ENCODE results near the gene TOX3. TPM values are rescaled to one million over a fixed set of nuclear protein-coding genes. Genes with fewer than 3 reads are reported as not detected.

The TOX3 gene
- total RNA-seq, 1 donor from 2014 or later, result 48.1 TPM

GRCh38 chr16:52501746-52502145 is 45.2 kb downstream of the TOX3 start:
- Mint-ChIP-seq H3K36me3 (peaks cover 9% of the 10 kb centered on the region), H3K4me3 (no peak overlapping the region), H3K4me1 (peaks cover 48% of the 10 kb centered on the region), H3K27me3 (ENCODE audit: insufficient read depth, low read depth) (no peaks in the 10 kb centered on the region), H3K27ac (no peak overlapping the region), H3K9me3 (no peaks in the 10 kb centered on the region)
- Histone ChIP-seq H3K27ac (peak overlapping the region; percentile 74), H3K4me1 (peaks cover 63% of the 10 kb centered on the region), H3K79me2 (ENCODE audit: low read depth) (peaks cover 100% of the 10 kb centered on the region), H3K27me3 (no peaks in the 10 kb centered on the region), H3K9ac (no peak overlapping the region), H4K20me1 (ENCODE audit: low read depth) (peaks cover 99% of the 10 kb centered on the region), H3K9me3 (ENCODE audit: low read depth) (no peaks in the 10 kb centered on the region), H3K4me2 (peak overlapping the region; percentile 28), H2AFZ (replicated peaks) (no peak overlapping the region), H3K4me3 (no peak overlapping the region), H3K36me3 (peaks cover 5% of the 10 kb centered on the region), H3F3A (ENCODE audit: low read depth) (peaks cover 20% of the 10 kb centered on the region)
- no peak for DNase-seq (ENCODE audit: low spot score)
- TF ChIP-seq EZH2phosphoT487 (IDR thresholded peaks at IDR 0.05) (no peak), CTCF (IDR thresholded peaks at IDR 0.05) (no peak), EZH2 (IDR thresholded peaks at IDR 0.05) (no peak)

GRCh38 chr16:52500963-52501362 is 46.0 kb downstream of the TOX3 start:
- H3K4me3 ChIP-seq, result no peak overlapping the region
- DNase-seq (ENCODE audit: low spot score), result no peak
- H3K4me1 ChIP-seq, result peaks cover 70% of the 10 kb centered on the region
- peaks cover 99% of the 10 kb centered on the region for H4K20me1 ChIP-seq (ENCODE audit: low read depth)
- H3K27me3 ChIP-seq, result no peaks in the 10 kb centered on the region
- no peak overlapping the region for H3K27ac ChIP-seq
- H3K36me3 Mint-ChIP-seq, result peaks cover 5% of the 10 kb centered on the region
- no peaks in the 10 kb centered on the region for H3K9me3 Mint-ChIP-seq
- TF ChIP-seq EZH2phosphoT487 (IDR thresholded peaks at IDR 0.05) (no peak), CTCF (IDR thresholded peaks at IDR 0.05) (no peak), EZH2 (IDR thresholded peaks at IDR 0.05) (no peak)
- no peak overlapping the region for H3K4me3 Mint-ChIP-seq
- peaks cover 54% of the 10 kb centered on the region for H3K4me1 Mint-ChIP-seq
- no peak overlapping the region for H3K27ac Mint-ChIP-seq
- H3K79me2 ChIP-seq (ENCODE audit: low read depth), result peaks cover 100% of the 10 kb centered on the region
- H3K9ac ChIP-seq, result no peak overlapping the region
- H3K27me3 Mint-ChIP-seq (ENCODE audit: insufficient read depth, low read depth), result no peaks in the 10 kb centered on the region
- H2AFZ ChIP-seq (replicated peaks), result no peak overlapping the region
- no peak overlapping the region for H3K4me2 ChIP-seq
- H3K36me3 ChIP-seq, result peaks cover 5% of the 10 kb centered on the region
- no peaks in the 10 kb centered on the region for H3K9me3 ChIP-seq (ENCODE audit: low read depth)
- peaks cover 20% of the 10 kb centered on the region for H3F3A ChIP-seq (ENCODE audit: low read depth)

GRCh38 chr16:52499060-52499440 is 47.9 kb downstream of the TOX3 start:
- Histone ChIP-seq H3K4me3 (no peak overlapping the region), H3K27me3 (no peaks in the 10 kb centered on the region), H2AFZ (replicated peaks) (no peak overlapping the region), H3K4me2 (peak overlapping the region; percentile 40), H4K20me1 (ENCODE audit: low read depth) (peaks cover 100% of the 10 kb centered on the region), H3K36me3 (no peaks in the 10 kb centered on the region), H3K27ac (peak overlapping the region; percentile 72), H3K79me2 (ENCODE audit: low read depth) (peaks cover 100% of the 10 kb centered on the region), H3F3A (ENCODE audit: low read depth) (peaks cover 28% of the 10 kb centered on the region), H3K9me3 (ENCODE audit: low read depth) (no peaks in the 10 kb centered on the region), H3K4me1 (peaks cover 84% of the 10 kb centered on the region), H3K9ac (no peak overlapping the region)
- DNase-seq (ENCODE audit: low spot score), result no peak
- no peaks in the 10 kb centered on the region for H3K27me3 Mint-ChIP-seq (ENCODE audit: insufficient read depth, low read depth)
- H3K36me3 Mint-ChIP-seq, result peaks cover 8% of the 10 kb centered on the region
- no peaks in the 10 kb centered on the region for H3K9me3 Mint-ChIP-seq
- peak overlapping the region; percentile 90 for H3K27ac Mint-ChIP-seq
- H3K4me3 Mint-ChIP-seq, result peak overlapping the region; percentile 70
- TF ChIP-seq CTCF (IDR thresholded peaks at IDR 0.05) (no peak), EZH2phosphoT487 (IDR thresholded peaks at IDR 0.05) (no peak), EZH2 (IDR thresholded peaks at IDR 0.05) (no peak)
- H3K4me1 Mint-ChIP-seq, result peaks cover 54% of the 10 kb centered on the region

Measured in neural progenitor cell (in vitro differentiated cells).